DND-41 (cell line): Measurements from ENCODE around the gene SELENBP1.

Source experiments
- EZH2 ChIP-seq: IDR thresholded peaks from 3 replicates; pipeline ENCODE4 v1.6.1; 2012; ENCODE audit warnings: borderline replicate concordance, low read depth, mild to moderate bottlenecking, moderate library complexity, low read length, inconsistent platforms; ENCODE audit not compliant: severe bottlenecking
- TF ChIP-seq, protein P1 (sequence below): IDR thresholded peaks from 2 replicates; pipeline ENCODE4 v1.5.1; 2012; ENCODE audit warnings: borderline replicate concordance, low read length, moderate library complexity, mild to moderate bottlenecking; ENCODE audit not compliant: poor library complexity, severe bottlenecking; ENCODE audit errors: extremely low read depth

GRCh38 chr1:151342021-151342420 lies 30.5 kb downstream of the SELENBP1 start:
- TF ChIP-seq, protein P1, sequence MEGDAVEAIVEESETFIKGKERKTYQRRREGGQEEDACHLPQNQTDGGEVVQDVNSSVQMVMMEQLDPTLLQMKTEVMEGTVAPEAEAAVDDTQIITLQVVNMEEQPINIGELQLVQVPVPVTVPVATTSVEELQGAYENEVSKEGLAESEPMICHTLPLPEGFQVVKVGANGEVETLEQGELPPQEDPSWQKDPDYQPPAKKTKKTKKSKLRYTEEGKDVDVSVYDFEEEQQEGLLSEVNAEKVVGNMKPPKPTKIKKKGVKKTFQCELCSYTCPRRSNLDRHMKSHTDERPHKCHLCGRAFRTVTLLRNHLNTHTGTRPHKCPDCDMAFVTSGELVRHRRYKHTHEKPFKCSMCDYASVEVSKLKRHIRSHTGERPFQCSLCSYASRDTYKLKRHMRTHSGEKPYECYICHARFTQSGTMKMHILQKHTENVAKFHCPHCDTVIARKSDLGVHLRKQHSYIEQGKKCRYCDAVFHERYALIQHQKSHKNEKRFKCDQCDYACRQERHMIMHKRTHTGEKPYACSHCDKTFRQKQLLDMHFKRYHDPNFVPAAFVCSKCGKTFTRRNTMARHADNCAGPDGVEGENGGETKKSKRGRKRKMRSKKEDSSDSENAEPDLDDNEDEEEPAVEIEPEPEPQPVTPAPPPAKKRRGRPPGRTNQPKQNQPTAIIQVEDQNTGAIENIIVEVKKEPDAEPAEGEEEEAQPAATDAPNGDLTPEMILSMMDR: no peak
- no peak for TF ChIP-seq EZH2
